IPS-NIHi7 (cell line): ENCODE results near the gene RNF5.
"Not testable (repeated sequence)": the region's sequence is repeated elsewhere in the genome, so short reads cannot be mapped to it uniquely, and the experiment has no call there.

Experiments
- DNase-seq: peaks from one replicate; pipeline ENCODE4 v3.0.0; 2012; ENCODE audit warnings: mixed read lengths; ENCODE audit errors: extremely low spot score

The RNF5 gene

GRCh38 chr6:32175711-32176475 lies 2.3 kb upstream of the RNF5 start, which contains the start of gene AGPAT1:
AGPAT1 (minus strand) TSS chr6:32176084; CDS start chr6:32171496, 4,588 bp downstream.
- DNase-seq: peak; percentile 95

DNA sequence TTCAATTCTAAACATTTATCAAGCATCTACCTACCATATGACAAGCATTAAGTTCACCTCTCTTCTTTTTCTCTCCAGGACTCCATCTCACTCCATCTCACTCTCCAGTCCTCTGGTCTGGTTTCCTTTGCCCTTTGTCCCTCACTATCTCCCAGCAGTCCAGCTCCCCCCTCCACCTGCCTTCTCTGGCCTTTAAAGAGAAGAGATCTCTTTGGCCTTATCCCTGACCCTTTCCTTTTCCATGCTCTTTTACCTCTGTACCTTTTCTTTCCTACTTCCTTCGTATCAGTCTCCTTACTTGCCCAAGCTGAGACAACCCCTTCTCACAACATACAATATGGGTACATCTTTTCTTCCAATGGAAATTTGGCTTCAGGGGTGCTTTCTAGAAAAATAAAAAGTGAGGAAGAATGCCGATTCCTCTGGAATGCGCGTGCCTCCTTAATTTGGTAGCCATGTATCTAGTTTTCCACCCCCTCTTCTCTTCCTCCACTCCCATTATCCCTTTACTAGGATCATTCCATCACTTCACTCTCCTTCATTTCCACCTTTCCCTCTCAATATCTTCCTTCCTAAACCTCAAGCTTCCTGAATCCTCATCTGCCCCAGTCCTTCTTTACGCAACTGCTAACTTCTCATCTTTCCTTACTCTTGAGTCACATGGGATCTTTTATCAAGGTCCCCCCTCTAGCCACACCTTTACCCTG lies 1.6 kb upstream of the RNF5 start:
- no peak for DNase-seq

DNA sequence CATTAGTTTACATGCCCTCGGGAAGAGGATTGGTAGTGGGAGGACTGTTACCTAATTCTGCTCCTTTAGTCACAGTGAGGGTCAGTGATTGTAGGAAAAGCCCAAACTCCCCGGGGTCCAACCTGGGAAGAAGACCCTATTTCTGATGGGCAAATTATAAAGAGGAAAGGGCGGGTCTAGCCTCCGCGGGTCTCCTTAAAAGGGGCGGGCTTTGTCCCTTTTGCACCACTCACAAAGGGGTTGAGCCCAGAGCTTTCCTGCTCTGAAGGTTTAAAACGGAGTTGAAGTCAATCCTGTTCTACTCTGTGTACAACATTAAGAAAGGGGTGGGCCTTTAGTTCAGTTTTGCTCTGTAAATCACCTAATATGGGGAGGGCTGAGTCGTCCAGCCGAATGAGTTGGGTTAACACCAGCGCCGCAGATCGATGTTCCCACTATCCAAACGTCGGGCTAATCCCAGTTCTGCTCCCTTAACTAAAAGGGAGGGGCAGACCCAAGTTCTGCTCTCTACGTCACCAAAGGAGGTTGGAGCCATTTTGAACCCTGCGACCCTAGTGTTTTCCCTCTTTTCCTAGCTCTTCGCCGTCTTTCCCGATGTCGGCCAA lies 920 bp upstream of the RNF5 start:
- DNase-seq: no peak

DNA sequence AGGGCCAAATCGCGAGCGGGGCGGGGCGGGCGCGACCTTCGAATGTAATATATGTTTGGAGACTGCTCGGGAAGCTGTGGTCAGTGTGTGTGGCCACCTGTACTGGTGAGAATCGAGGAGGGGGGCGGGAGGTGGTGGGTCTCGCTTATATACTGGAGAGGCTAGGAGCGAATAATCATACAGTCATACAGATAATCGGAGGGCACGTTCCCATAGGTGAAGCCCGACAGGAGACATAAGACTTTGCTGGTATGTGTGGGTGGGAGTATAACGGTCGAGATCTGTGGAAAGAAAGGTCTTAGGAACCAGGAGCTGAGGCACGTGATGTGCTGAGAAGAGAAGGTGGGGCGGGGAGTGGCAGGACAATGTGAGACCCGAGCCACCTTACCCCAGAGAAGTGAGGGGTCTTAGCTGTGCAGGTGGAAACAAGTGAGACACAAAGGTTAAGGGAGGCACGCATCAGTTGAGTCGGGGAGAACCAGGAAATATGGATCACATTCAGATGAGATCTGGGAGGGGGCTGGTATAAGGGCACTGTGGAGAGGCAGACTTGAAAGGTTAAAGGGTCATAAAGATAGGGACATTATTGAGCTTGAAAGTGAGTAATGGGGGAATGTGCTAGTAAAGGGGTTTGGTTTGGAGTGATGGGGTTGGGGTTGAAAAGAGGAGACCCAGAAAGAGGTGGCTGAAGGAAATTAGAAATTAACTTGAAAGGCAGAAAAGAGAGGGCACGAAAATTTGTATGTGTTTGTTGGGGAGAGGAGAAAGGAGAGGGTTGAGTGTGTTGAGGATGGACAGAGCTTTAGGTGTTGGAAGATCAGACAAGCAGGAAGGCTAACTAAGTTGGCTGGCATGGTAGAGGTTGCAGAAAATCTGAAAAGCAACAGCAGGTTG lies 589 bp downstream of the RNF5 start:
- DNase-seq: no peak

GRCh38 chr6:32179766-32180405 lies 1.7 kb downstream of the RNF5 start:
- no peak for DNase-seq

GRCh38 chr6:32181148-32181702 lies 3.0 kb downstream of the RNF5 start:
- DNase-seq: no peak

DNA sequence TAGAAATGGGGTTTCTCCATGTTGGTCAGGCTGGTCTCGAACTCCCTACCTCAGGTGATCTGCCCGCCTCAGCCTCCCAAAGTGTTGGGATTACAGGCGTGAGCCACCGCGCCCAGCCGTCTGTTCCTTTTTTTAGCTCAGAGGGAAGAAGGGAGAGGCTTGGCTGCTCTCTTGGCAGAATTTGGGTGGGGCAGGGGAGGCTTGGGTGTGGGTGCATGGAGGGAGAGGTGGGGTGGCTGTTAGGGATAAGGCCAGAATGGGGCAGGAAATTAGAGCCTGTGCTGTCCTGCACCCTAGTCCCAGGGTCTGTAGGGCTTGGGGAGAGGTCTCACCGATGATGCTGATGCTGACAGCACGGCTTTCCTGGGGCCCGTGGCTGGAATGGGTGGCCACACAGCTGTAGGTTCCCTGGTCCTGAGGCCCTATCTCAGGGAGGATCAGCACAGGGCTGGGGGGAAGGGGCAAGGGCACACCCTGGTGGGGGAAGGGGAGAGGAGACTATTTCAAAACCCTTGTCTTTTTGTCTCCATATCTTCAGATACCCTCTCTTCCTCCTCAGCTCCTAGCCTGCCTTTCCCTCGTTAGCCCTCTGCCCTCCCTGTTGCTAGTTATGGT lies 3.8 kb downstream of the RNF5 start:
- no peak for DNase-seq

DNA sequence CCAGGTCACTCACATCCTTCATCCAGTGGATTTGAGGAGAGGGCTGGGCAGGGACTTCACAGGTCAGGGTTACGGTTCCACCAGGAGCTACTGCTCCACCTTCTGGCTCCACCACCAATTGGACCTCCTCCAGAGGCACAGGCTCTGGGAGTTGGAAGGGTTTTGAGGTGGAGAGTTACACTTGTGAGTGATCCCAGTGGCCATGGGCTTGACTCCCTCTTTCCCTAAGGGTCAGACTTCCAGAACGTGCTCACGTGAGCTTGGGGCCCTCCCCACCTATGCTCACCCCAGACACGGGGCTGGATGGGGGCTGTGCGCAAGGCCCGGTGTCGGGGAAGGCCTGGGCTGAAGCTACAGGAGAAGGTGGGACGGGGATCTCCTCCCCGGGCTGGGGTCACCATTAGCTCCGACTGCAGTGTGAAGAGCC lies 4.4 kb downstream of the RNF5 start:
- DNase-seq: no peak

- DNase-seq: no peak
These were observed 4.8 kb downstream of the RNF5 start for GRCh38 chr6:32183030-32183429.

DNA sequence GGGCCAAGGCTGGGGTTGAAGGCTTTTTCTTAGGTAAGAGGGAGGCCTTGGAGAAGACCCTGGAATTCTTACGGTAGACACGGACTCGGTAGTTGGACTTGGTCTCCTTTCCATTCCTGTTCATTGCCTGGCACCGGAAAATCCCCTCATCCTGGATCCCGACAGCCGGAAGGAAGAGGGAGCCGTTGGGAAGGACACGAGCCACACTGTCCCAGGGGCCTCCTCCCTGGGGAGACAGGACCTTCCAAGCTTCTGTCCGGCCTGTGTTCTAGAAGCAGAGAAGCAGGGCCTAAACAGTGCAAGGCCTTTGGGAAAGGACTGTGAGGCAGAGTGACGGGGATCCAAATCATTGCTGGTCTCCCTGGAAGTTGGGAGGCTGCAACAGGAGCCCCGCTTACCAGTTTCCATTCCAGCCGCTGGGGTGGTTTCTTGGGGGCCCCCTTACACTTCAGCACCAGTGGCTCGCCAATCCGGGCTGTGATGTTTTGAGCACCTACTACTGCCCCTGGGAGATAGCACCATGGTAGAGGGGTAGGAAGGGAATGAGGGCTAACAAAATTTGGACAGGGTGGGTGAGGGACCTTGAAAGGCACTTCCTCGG lies 5.4 kb downstream of the RNF5 start:
- DNase-seq: no peak

- no peak for DNase-seq
These were observed 6.0 kb downstream of the RNF5 start, which contains the start of gene AGER for GRCh38 chr6:32184084-32184640. AGER (minus strand) TSS chr6:32184253; CDS start chr6:32184222, 31 bp downstream.

DNA sequence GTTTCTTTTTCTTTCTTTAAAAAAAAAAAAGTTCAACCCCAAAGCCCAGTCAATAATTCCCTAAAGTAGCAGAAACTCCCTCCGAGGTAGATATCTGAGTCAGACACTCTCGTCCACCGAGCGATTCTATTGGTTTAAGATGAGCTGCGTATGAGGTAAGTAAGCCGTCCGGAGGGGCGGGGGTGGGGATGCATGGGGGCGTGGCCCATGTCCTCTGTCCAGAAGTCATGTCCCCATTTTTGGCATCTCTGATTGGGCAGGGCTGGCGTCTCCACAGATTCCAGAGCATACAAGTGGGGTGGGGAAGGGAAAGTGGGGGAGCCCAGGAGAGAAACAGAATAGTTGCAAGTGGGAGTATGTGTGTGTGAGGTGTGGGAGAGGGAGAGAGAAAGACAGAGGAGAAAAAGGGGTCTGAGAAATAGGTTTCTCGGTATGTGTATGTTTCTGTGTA lies 7.5 kb downstream of the RNF5 start:
- not testable (repeated sequence) for DNase-seq

- not testable (repeated sequence) for DNase-seq
These were observed 8.1 kb downstream of the RNF5 start for GRCh38 chr6:32186151-32186840.

- DNase-seq: no peak
These were observed 9.0 kb downstream of the RNF5 start for GRCh38 chr6:32187009-32187709.

DNA sequence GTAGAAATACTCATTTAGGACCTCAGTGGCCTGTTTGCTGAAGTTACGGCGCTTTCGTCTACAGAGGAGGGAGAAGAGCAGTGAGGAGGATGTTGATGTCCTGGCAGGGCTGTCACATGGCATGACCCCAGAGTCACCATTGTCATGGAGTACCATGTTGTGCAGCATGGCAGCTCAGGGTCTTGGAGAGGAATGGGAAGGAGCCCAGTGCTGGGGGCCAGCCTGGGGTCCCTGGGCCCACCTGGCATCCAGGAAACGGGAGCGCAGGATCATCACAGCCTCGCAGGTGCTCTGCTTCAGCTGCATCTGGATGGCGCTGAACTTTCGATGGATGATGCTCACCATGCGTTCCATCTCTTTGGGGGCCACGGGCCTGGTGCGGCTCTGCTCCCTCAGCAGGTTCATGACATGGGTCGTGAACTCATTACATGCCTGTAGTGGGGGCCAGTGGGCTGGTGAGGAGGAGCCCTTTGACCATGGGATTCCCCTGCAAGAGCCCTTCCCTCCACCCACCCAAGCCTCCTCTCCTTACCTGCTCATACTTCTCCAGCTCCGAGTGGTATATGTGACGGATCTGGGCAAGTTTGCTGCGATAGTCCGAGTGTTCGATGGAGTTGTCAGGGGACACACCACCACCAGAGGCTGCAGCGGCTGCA lies 9.6 kb downstream of the RNF5 start:
- DNase-seq: not testable (repeated sequence)

DNA sequence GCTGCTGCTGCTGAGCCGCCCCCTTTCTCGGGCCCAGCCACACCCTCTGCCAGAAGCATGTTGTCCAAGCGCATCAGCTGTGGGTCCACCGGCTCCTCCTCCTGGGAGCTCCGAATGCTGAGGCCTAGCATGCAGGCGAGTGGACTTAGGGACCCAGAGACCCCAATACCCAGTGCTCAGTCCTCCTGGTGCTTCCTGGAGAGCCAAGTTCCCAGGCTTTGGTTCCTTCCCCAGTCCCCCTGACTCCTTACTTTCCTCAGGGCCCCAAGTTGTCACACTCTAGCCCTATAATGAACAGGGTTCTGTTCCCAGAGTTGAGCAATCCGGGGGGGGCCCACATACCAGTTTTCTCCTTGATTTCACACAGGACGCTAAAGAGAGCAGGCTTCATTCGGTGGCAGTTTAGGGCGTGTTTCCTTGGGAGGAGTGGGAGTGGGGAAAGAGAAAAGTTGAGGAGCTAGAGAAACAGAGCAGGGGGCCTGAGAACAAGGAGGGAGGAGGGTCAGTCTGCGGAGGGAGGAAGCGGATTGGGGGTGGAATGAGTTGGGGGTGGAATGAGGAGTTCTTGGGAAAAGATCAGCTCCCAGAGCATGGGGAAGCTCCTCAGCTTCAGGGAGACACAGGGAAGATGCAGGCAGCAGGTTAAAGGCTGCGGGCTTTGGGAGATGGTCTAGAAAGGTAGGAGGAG lies 10.3 kb downstream of the RNF5 start:
- no peak for DNase-seq
